GM21576 (cell line): ENCODE measurements around the gene DPY19L2.
"Not testable (repeated sequence)": the region's sequence is repeated elsewhere in the genome, so short reads cannot be mapped to it uniquely, and the experiment has no call there.

Source experiments
- ATAC-seq: cut with Tn5 transposase; IDR thresholded peaks from one replicate; pipeline ENCODE4 v1.9.1; 2021; ENCODE audit warnings: mild to moderate bottlenecking, moderate library complexity; ENCODE audit not compliant: unreplicated experiment

DPY19L2 gene

DNA sequence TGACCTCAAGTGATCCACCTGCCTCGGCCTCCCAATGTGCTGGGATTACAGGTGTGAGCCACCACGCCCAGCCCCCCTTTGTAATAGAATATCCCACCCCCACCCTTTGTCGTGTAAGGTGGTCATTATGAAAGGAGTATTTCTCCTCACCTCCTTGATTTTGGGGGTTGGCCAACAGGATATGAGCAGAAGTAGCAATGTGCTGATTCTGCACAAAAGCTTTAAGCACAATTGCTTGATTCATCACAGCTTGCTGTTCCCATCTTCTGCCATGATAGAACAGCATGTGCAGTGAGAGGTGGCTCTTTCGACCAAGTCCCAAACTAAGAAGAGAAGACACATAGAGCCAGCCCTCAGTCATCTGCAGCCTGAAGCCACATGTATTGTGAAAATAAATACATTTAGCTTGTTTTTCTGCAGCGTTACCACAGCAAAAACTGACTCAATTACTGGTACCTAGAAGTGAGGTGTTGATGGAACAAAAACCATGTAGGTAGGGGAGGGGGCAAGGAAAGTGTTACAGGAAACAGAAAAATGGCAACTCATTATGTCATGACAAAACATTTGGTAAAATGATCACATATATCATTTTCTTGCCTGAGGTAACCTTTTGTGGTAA is 122.9 kb downstream of the DPY19L2 start:
- ATAC-seq, result not testable (repeated sequence)

DNA sequence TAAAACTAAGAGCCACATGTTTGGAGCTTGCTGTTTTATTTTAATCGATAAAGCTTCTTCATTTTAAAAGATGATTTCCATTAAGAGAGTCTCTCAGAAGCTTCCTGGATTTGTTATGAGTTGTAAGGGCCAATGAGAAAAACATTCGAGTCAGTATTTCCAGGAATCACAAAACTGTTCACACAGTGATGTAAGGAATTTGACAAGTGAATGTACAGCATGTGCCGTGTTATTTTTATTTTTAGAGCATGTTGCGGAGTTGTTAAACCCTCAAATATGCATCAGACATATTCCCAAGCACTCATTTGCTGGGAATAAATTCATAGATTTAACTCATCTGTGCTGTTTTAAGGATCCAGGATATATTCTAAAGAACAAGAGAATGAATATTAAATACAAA is 129.6 kb downstream of the DPY19L2 start:
- not testable (repeated sequence) for ATAC-seq

DNA sequence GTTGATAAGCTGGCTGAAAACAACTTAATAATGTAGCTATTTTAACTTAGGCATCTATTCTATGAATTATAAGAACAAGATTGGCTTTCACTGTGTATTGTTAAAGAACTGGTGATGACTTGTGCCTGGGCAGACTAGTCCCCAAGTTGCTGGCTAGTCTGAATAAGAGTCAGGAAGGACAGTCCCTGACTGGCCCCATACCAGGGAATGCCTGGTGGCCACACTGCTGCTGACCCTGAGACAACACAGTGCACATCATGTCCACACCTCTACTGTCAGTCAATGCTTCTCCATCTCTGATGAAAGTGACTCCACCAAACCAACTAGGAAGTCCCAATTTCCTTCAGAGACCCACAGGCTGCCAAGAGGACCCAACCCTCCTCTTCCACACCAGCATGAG is 130.5 kb downstream of the DPY19L2 start:
- not testable (repeated sequence) for ATAC-seq

DNA sequence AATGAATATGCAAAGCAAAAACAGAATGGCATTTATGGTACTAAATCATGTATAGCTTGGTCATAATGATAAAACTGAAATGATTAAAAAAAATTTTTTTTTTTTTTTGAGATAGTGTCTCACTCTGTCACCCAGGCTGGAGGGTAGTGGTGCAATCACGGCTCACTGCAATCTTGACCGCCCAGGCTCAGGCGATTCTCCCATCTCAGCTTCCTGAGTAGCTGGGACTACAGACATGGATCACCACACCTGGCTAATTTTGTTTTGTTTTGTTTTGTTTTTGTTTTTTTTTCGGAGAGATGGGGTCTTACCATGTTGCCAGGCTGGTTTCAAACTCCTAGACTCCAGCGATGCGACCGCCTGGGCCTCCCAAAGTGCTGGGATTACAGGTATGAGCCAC is 138.7 kb downstream of the DPY19L2 start:
- not testable (repeated sequence) for ATAC-seq

DNA sequence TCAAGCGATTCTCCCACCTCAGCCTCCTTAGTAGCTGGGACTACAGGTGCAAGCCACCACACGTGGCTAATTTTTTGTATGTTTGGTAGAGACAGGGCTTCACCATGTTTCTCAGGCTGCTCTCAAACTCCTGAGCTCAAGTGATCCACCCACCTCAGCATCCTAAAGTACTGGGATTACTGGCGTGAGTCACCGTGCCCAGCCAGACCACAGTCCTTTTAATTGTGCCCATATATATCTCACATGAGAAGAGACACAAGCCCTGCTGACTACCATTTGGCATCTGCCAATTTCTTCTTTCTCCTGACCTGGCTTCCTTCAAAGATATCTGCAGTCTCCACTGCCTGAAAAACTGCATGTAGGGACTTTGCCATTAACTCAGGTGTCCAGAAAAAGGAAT is 142.5 kb downstream of the DPY19L2 start:
- no peak for ATAC-seq

DNA sequence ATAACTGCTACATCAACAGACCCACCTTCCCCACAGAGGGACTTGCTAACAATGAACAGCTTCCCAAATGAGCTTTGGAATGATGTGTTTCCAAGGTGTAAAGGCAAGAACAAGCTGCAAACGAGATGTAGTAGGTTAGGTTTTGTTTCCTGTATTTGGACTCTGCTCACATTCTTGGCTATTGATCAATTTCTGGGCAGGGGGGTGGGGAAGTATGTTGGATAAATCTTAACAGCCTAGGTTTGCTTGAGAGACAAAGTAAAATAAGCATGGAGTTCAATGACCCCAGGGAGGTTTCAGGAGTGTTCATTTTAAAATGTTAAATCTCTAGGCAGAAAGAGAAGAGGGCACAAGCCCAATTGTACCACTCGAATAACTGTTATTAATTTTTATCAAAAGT is 146.6 kb downstream of the DPY19L2 start:
- no peak for ATAC-seq
